Naive thymus-derived CD4-positive, alpha-beta T cell (primary cell): Measurements from ENCODE around the gene C17orf107. TPM values are rescaled to one million over a fixed set of nuclear protein-coding genes. Genes with fewer than 3 reads are reported as not detected.

Experiments
- ATAC-seq: fragments of 150-1000 bp; cut with Tn5 transposase; 2 replicates; pipeline ENCODE4 v1.10.0; 2021; ENCODE audit warnings: mild to moderate bottlenecking, moderate library complexity
- CTCF ChIA-PET: fragments of 350-600 bp; sonication (Branson Sonifier 250); formaldehyde crosslinking; loops from one replicate; lab custom pipeline; 2021; ENCODE audit warnings: antibody characterized with exemption; lab: Charles Lee
- POLR2A ChIA-PET: fragments of 350-600 bp; sonication (Branson Sonifier 250); formaldehyde crosslinking; loops from one replicate; lab custom pipeline; 2021; ENCODE audit warnings: antibody characterized with exemption, inconsistent platforms; lab: Charles Lee
- DNase-seq, 9 donors: peaks; one replicate each; pipeline versions ENCODE4 v3.0.0 to v3.0.0-alpha.2; 2020 to 2022; ENCODE audit warnings: mixed read lengths in 1 of 9
- H3K27ac ChIP-seq: one replicate; pipeline ENCODE4 v1.7.0; 2013; ENCODE audit warnings: mild to moderate bottlenecking, low read depth, low read length, moderate library complexity
- H3K27me3 ChIP-seq, 2 donors: one replicate each; pipeline ENCODE4 v1.7.0; 2013; ENCODE audit warnings: low read length in 2 of 2, mild to moderate bottlenecking in 2 of 2, moderate library complexity in 2 of 2; ENCODE audit not compliant: control insufficient read depth in 2 of 2, insufficient read depth in 2 of 2
- H3K36me3 ChIP-seq, 3 experiments: 1 replicate in 2 of 3; 2 replicates in 1 of 3; pipeline ENCODE4 v1.7.0; 2013; ENCODE audit warnings: low read length in 3 of 3, mild to moderate bottlenecking in 3 of 3, moderate library complexity in 1 of 3; ENCODE audit not compliant: insufficient read depth in 3 of 3, control insufficient read depth in 2 of 3
- H3K4me1 ChIP-seq, 2 donors: one replicate each; pipeline ENCODE4 v1.7.0; 2013; ENCODE audit warnings: low read length in 2 of 2, mild to moderate bottlenecking in 2 of 2, moderate library complexity in 1 of 2; ENCODE audit not compliant: control insufficient read depth in 2 of 2, insufficient read depth in 2 of 2
- H3K4me3 ChIP-seq: 2 replicates; pipeline ENCODE4 v1.7.0; 2013; ENCODE audit warnings: mild to moderate bottlenecking, low read length
- H3K9me3 ChIP-seq, 3 experiments: 1 replicate in 2 of 3; 2 replicates in 1 of 3; pipeline ENCODE4 v1.7.0; 2013; ENCODE audit warnings: low read length in 3 of 3; ENCODE audit not compliant: control insufficient read depth in 2 of 3
- H3K27ac Mint-ChIP-seq, 9 donors: one replicate each; pipeline ENCODE4 v1.8.0; 2020 to 2022; ENCODE audit warnings: mixed read lengths in 9 of 9, mild to moderate bottlenecking in 8 of 9, moderate library complexity in 5 of 9, inconsistent platforms in 2 of 9
- H3K27me3 Mint-ChIP-seq, 5 donors: one replicate each; pipeline ENCODE4 v1.8.0; 2021 to 2022; ENCODE audit warnings: mixed read lengths in 5 of 5, mild to moderate bottlenecking in 1 of 5
- H3K36me3 Mint-ChIP-seq, 5 donors: one replicate each; pipeline ENCODE4 v1.8.0; 2020 to 2022; ENCODE audit warnings: mixed read lengths in 5 of 5, mild to moderate bottlenecking in 3 of 5, inconsistent platforms in 1 of 5
- H3K4me1 Mint-ChIP-seq, 7 donors: one replicate each; pipeline ENCODE4 v1.8.0; 2020 to 2022; ENCODE audit warnings: mixed read lengths in 7 of 7, mild to moderate bottlenecking in 3 of 7, inconsistent platforms in 1 of 7
- H3K4me3 Mint-ChIP-seq, 10 donors: one replicate each; pipeline ENCODE4 v1.8.0; 2020 to 2022; ENCODE audit warnings: mild to moderate bottlenecking in 10 of 10, mixed read lengths in 10 of 10, moderate library complexity in 6 of 10, inconsistent platforms in 2 of 10
- H3K9me3 Mint-ChIP-seq, 11 donors: one replicate each; pipeline ENCODE4 v1.8.0; 2020 to 2022; ENCODE audit warnings: mixed read lengths in 11 of 11, mild to moderate bottlenecking in 4 of 11, inconsistent platforms in 1 of 11, moderate library complexity in 1 of 11
- intact Hi-C, 2 donors: fragments of 100-400 bp; cut with micrococcal nuclease; formaldehyde crosslinking; loops; one replicate each; pipeline ENCODE4 v1.15.1; 2023
- polyA plus RNA-seq, 2 donors: library from polyadenylated mRNA; unstranded; fragments of 300-500 nt; fragmentation: Illumina TruSeq; gene quantifications; one replicate each; pipeline ENCODE4 v1.2.3, GENCODE V29; 2021
- total RNA-seq, 6 experiments: library from RNA in 5 of 6; stranded (reverse) in 5 of 6; gene quantifications; 1 replicate in 5 of 6; 2 replicates in 1 of 6; pipeline ENCODE4 v1.2.3 and lab custom pipeline; 2021 to 2026

C17orf107 gene
- total and polyA plus RNA-seq, 7 experiments from 2014 or later: 0.82 to 37.2 (median 5.5) TPM

GRCh38 chr17:4942760-4943508 is 43.6 kb downstream of the C17orf107 start:
- H3K4me3 Mint-ChIP-seq: peak overlapping the region; percentile 59 to 100 (median 98)
- Histone ChIP-seq H3K4me3 (peak overlapping the region; percentile 89), H3K36me3 (peaks cover 14 to 58% (median 16%) of the 10 kb centered on the region in 3 experiments), H3K27me3 (no peaks in the 10 kb centered on the region), H3K27ac (peak overlapping the region; percentile 89), H3K9me3 (no peaks in the 10 kb centered on the region), H3K4me1 (peaks cover 64% of the 10 kb centered on the region in 2 donors)
- ATAC-seq (no peak), DNase-seq (no peak)
- POLR2A ChIA-PET: interaction anchor here (0.7 to 13.0 kb wide), 8 partner anchors 25 to 1254 kb away, joined by 3 to 278 read pairs (median 3); partner anchors contain the start of genes INCA1, KIF1C, PLD2 and SPAG7
- peaks cover 63 to 82% (median 74%) of the 10 kb centered on the region in 7 donors for H3K4me1 Mint-ChIP-seq
- intact Hi-C loops: loop anchor here (10.0 kb wide), 2 partner anchors 252 to 1712 kb away; partner anchors contain the start of genes ZNF594 (in 2 of the 2), C17orf100 (in 1 of the 2) and MED31 (in 1 of the 2)
- peaks cover 0 to 2% (median 0%) of the 10 kb centered on the region in 5 donors for H3K27me3 Mint-ChIP-seq
- H3K36me3 Mint-ChIP-seq: peaks cover 5 to 68% (median 42%) of the 10 kb centered on the region in 5 donors
- H3K27ac Mint-ChIP-seq: peak overlapping the region; percentile 72 to 98 (median 92)
- CTCF ChIA-PET: interaction anchor here (0.7 to 1.5 kb wide), 3 partner anchors 9 to 85 kb away, joined by 3 to 5 read pairs (median 3); partner anchors contain the start of gene SPAG7
- peaks cover 0 to 6% (median 0%) of the 10 kb centered on the region in 11 donors for H3K9me3 Mint-ChIP-seq

GRCh38 chr17:4944163-4944553 is 44.8 kb downstream of the C17orf107 start:
- H3K9me3 Mint-ChIP-seq: peaks cover 0 to 6% (median 0%) of the 10 kb centered on the region in 11 donors

GRCh38 chr17:4944554-4945175 is 45.3 kb downstream of the C17orf107 start:
- Mint-ChIP-seq H3K27ac (peak overlapping the region; percentile 68 to 98 (median 93)), H3K36me3 (peaks cover 5 to 65% (median 42%) of the 10 kb centered on the region in 5 donors), H3K4me3 (peak overlapping the region; percentile 86 to 100 (median 96)), H3K9me3 (peaks cover 0 to 6% (median 0%) of the 10 kb centered on the region in 11 donors), H3K4me1 (peaks cover 55 to 68% (median 62%) of the 10 kb centered on the region in 7 donors), H3K27me3 (peaks cover 0 to 2% (median 0%) of the 10 kb centered on the region in 5 donors)
- CTCF ChIA-PET: interaction anchor here (0.7 to 2.1 kb wide), 2 partner anchors 23 to 45 kb away, joined by 3 to 9 read pairs; partner anchors contain the start of gene SPAG7
- no peaks in the 10 kb centered on the region for H3K9me3 ChIP-seq
- no peaks in the 10 kb centered on the region for H3K27me3 ChIP-seq
- intact Hi-C loops: loop anchor here (1.0 to 10.0 kb wide), 5 partner anchors 23 to 1710 kb away; partner anchors contain the start of genes ZNF594 (in 2 of the 2), C17orf100 (in 1 of the 2), MED31 (in 1 of the 2) and MINK1 (in 1 of the 2)
- H3K4me1 ChIP-seq: peaks cover 50 to 51% of the 10 kb centered on the region in 2 donors
- H3K4me3 ChIP-seq: peak overlapping the region; percentile 56
- DNase-seq: no peak
- ATAC-seq: no peak
- POLR2A ChIA-PET: interaction anchor here (0.6 to 13.0 kb wide), 7 partner anchors 9 to 53 kb away, joined by 3 to 278 read pairs (median 5); partner anchors contain the start of genes INCA1, KIF1C and SPAG7
- H3K36me3 ChIP-seq: peaks cover 14 to 50% (median 16%) of the 10 kb centered on the region in 3 experiments
- peak overlapping the region; percentile 89 for H3K27ac ChIP-seq

More at GRCh38 chr17:4944163-4944553, 44.8 kb downstream of the C17orf107 start:
- H3K27me3 ChIP-seq: no peaks in the 10 kb centered on the region
- peaks cover 57 to 70% (median 64%) of the 10 kb centered on the region in 7 donors for H3K4me1 Mint-ChIP-seq
- peak in 8 of 9 donors; percentile 52 to 67 (median 61) for DNase-seq
- POLR2A ChIA-PET: interaction anchor here (1.0 to 13.0 kb wide), 5 partner anchors 9 to 229 kb away, joined by 3 to 278 read pairs (median 4); partner anchors contain the start of gene SPAG7
- CTCF ChIA-PET: interaction anchor here (0.6 to 0.7 kb wide), 2 partner anchors 31 to 45 kb away, joined by 3 read pairs; no protein-coding TSS in a partner anchor
- H3K36me3 Mint-ChIP-seq: peaks cover 5 to 66% (median 42%) of the 10 kb centered on the region in 5 donors
- peak overlapping the region; percentile 68 to 98 (median 93) for H3K27ac Mint-ChIP-seq
- peak overlapping the region; percentile 86 to 100 (median 96) for H3K4me3 Mint-ChIP-seq
- peak overlapping the region; percentile 56 for H3K4me3 ChIP-seq
- intact Hi-C loops: loop anchor here (1.0 to 10.0 kb wide), 3 partner anchors 23 to 1711 kb away; partner anchors contain the start of genes ZNF594 (in 2 of the 2), C17orf100 (in 1 of the 2), MED31 (in 1 of the 2) and SPAG7 (in 1 of the 2)
- no peak for ATAC-seq
- no peaks in the 10 kb centered on the region for H3K9me3 ChIP-seq
- peaks cover 0 to 2% (median 0%) of the 10 kb centered on the region in 5 donors for H3K27me3 Mint-ChIP-seq
- peaks cover 14 to 55% (median 16%) of the 10 kb centered on the region in 3 experiments for H3K36me3 ChIP-seq
- H3K27ac ChIP-seq: peak overlapping the region; percentile 89
- H3K4me1 ChIP-seq: peaks cover 51 to 52% of the 10 kb centered on the region in 2 donors

GRCh38 chr17:4945176-4945943 is 46.0 kb downstream of the C17orf107 start:
- ATAC-seq (peak; percentile 32), DNase-seq (peak in 3 of 9 donors; percentile 35 to 83 (median 70))
- ChIA-PET POLR2A (interaction anchor here (0.5 to 13.0 kb wide), 11 partner anchors 23 to 305 kb away, joined by 3 to 278 read pairs (median 4); partner anchors contain the start of genes C17orf107, CAMTA2, INCA1 and KIF1C), CTCF (interaction anchor here (0.6 to 2.1 kb wide), 2 partner anchors 22 to 46 kb away, joined by 3 to 9 read pairs; partner anchors contain the start of gene SPAG7)
- peaks cover 0 to 6% (median 0%) of the 10 kb centered on the region in 11 donors for H3K9me3 Mint-ChIP-seq
- peaks cover 58 to 66% (median 60%) of the 10 kb centered on the region in 7 donors for H3K4me1 Mint-ChIP-seq
- H3K4me1 ChIP-seq: peaks cover 51 to 52% of the 10 kb centered on the region in 2 donors
- no peaks in the 10 kb centered on the region for H3K27me3 ChIP-seq
- peak overlapping the region; percentile 89 for H3K27ac ChIP-seq
- peaks cover 5 to 65% (median 37%) of the 10 kb centered on the region in 5 donors for H3K36me3 Mint-ChIP-seq
- peaks cover 0 to 2% (median 0%) of the 10 kb centered on the region in 5 donors for H3K27me3 Mint-ChIP-seq
- intact Hi-C loops: loop anchor here (5.0 to 10.0 kb wide), 4 partner anchors 113 to 1709 kb away; partner anchors contain the start of genes ZNF594 (in 2 of the 2), C17orf100 (in 1 of the 2), MED31 (in 1 of the 2) and MINK1 (in 1 of the 2)
- H3K4me3 Mint-ChIP-seq: peak overlapping the region; percentile 86 to 100 (median 96)
- peaks cover 14 to 48% (median 16%) of the 10 kb centered on the region in 3 experiments for H3K36me3 ChIP-seq
- H3K27ac Mint-ChIP-seq: peak overlapping the region; percentile 68 to 98 (median 93)
- peak overlapping the region; percentile 56 for H3K4me3 ChIP-seq
- no peaks in the 10 kb centered on the region for H3K9me3 ChIP-seq

- peak overlapping the region; percentile 89 for H3K27ac ChIP-seq
- H3K36me3 Mint-ChIP-seq: peaks cover 5 to 62% (median 37%) of the 10 kb centered on the region in 5 donors
- no peaks in the 10 kb centered on the region for H3K9me3 ChIP-seq
- ChIA-PET CTCF (interaction anchor here (0.6 to 2.1 kb wide), 2 partner anchors 21 to 46 kb away, joined by 3 to 9 read pairs; partner anchors contain the start of gene SPAG7), POLR2A (interaction anchor here (0.5 to 13.0 kb wide), 11 partner anchors 22 to 304 kb away, joined by 3 to 278 read pairs (median 4); partner anchors contain the start of genes C17orf107, CAMTA2, INCA1 and KIF1C)
- peak overlapping the region; percentile 98 for H3K4me3 ChIP-seq
- intact Hi-C loops: loop anchor here (2.0 to 10.0 kb wide), 5 partner anchors 113 to 1709 kb away; partner anchors contain the start of genes MINK1 (in 2 of the 2), ZNF594 (in 2 of the 2), C17orf100 (in 1 of the 2) and MED31 (in 1 of the 2)
- no peaks in the 10 kb centered on the region for H3K27me3 ChIP-seq
- peak overlapping the region in 8 of 9 donors; percentile 92 to 98 (median 94) for H3K27ac Mint-ChIP-seq
- peaks cover 14 to 46% (median 16%) of the 10 kb centered on the region in 3 experiments for H3K36me3 ChIP-seq
- ATAC-seq (no peak), DNase-seq (no peak)
- H3K4me1 ChIP-seq: peaks cover 51 to 57% of the 10 kb centered on the region in 2 donors
- peak overlapping the region; percentile 92 to 100 (median 96) for H3K4me3 Mint-ChIP-seq
- peaks cover 0 to 2% (median 0%) of the 10 kb centered on the region in 5 donors for H3K27me3 Mint-ChIP-seq
- peaks cover 0 to 6% (median 0%) of the 10 kb centered on the region in 11 donors for H3K9me3 Mint-ChIP-seq
- H3K4me1 Mint-ChIP-seq: peaks cover 63 to 70% (median 64%) of the 10 kb centered on the region in 7 donors
Measured at GRCh38 chr17:4945944-4946280, 46.6 kb downstream of the C17orf107 start.
